AG04450 (cell line): Measurements from ENCODE around the gene POC5. TPM values are rescaled to one million over a fixed set of nuclear protein-coding genes. Genes with fewer than 3 reads are reported as not detected.

ENCODE experiments used
- CTCF ChIA-PET: fragments of 300-600, 350-600 bp; formaldehyde crosslinking; extraction: SDS; loops from one replicate; lab custom pipeline; 2022; ENCODE audit warnings: antibody characterized with exemption, inconsistent platforms; lab: Charles Lee
- POLR2A ChIA-PET: fragments of 350-600 bp; formaldehyde crosslinking; extraction: SDS; loops from one replicate; lab custom pipeline; 2021; ENCODE audit warnings: antibody characterized with exemption, inconsistent platforms; lab: Yijun Ruan, JAX
- DNase-seq: peaks from one replicate; pipeline ENCODE4 v3.0.0-alpha.2; 2011; ENCODE audit warnings: low read depth, low spot score
- H3K27ac ChIP-seq: one replicate; pipeline ENCODE4 v1.5.1; 2012; ENCODE audit warnings: low read depth, low read length, control low read depth
- H3K27me3 ChIP-seq: one replicate; pipeline ENCODE4 v1.6.0; 2012; ENCODE audit warnings: low read length; ENCODE audit not compliant: control insufficient read depth, insufficient read depth
- H3K4me3 ChIP-seq: 2 replicates; pipeline ENCODE4 v1.5.1; 2011; ENCODE audit warnings: mild to moderate bottlenecking, low read depth, low read length, control low read depth
- H3K9me3 ChIP-seq: 2 replicates; pipeline ENCODE4 v1.5.1; 2012; ENCODE audit warnings: low read length; ENCODE audit not compliant: control insufficient read depth, insufficient read depth
- polyA plus RNA-seq: library from polyadenylated mRNA; depleted of rRNA; stranded (reverse); fragments of >200 nt; gene quantifications from 2 replicates; pipeline ENCODE4 v1.2.3, GENCODE V29; 2011
- TF ChIP-seq, protein P1 (sequence below): IDR thresholded peaks from 2 replicates; pipeline ENCODE4 v1.5.1; 2011; ENCODE audit warnings: low read depth, low read length, control low read depth, inconsistent platforms

POC5 gene
- polyA plus RNA-seq, 1 experiment = 10.7 TPM

GRCh38 chr5:75656311-75657003 is 60.8 kb downstream of the POC5 start:
- no peak for DNase-seq
- Histone ChIP-seq H3K27ac (no peak overlapping the region), H3K4me3 (peak overlapping the region; percentile 63), H3K27me3 (no peaks in the 10 kb centered on the region), H3K9me3 (no peaks in the 10 kb centered on the region)
- TF ChIP-seq, protein P1, sequence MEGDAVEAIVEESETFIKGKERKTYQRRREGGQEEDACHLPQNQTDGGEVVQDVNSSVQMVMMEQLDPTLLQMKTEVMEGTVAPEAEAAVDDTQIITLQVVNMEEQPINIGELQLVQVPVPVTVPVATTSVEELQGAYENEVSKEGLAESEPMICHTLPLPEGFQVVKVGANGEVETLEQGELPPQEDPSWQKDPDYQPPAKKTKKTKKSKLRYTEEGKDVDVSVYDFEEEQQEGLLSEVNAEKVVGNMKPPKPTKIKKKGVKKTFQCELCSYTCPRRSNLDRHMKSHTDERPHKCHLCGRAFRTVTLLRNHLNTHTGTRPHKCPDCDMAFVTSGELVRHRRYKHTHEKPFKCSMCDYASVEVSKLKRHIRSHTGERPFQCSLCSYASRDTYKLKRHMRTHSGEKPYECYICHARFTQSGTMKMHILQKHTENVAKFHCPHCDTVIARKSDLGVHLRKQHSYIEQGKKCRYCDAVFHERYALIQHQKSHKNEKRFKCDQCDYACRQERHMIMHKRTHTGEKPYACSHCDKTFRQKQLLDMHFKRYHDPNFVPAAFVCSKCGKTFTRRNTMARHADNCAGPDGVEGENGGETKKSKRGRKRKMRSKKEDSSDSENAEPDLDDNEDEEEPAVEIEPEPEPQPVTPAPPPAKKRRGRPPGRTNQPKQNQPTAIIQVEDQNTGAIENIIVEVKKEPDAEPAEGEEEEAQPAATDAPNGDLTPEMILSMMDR = no peak
- ChIA-PET POLR2A (no interaction called here), CTCF (interaction anchor here (0.6 to 3.0 kb wide), 3 partner anchors 25 to 420 kb away, joined by 3 to 21 read pairs (median 4); no protein-coding TSS in a partner anchor)

GRCh38 chr5:75654693-75655295 is 62.4 kb downstream of the POC5 start:
- Histone ChIP-seq H3K9me3 (no peaks in the 10 kb centered on the region), H3K4me3 (no peak overlapping the region), H3K27me3 (no peaks in the 10 kb centered on the region), H3K27ac (no peak overlapping the region)
- TF ChIP-seq, protein P1 = no peak
- no peak for DNase-seq
- ChIA-PET CTCF (no interaction called here), POLR2A (no interaction called here)

GRCh38 chr5:75653521-75653920 is 63.7 kb downstream of the POC5 start:
- POLR2A ChIA-PET = no interaction called here
- no peak for DNase-seq
- no peaks in the 10 kb centered on the region for H3K27me3 ChIP-seq
- no peak overlapping the region for H3K27ac ChIP-seq
- no peak overlapping the region for H3K4me3 ChIP-seq
- CTCF ChIA-PET = interaction anchor here (1.1 kb wide), 1 partner anchor 27 kb away, joined by 3 read pairs; no protein-coding TSS in a partner anchor
- no peaks in the 10 kb centered on the region for H3K9me3 ChIP-seq
- TF ChIP-seq, protein P1 = no peak

- TF ChIP-seq, protein P1 = no peak
- ChIA-PET POLR2A (no interaction called here), CTCF (no interaction called here)
- Histone ChIP-seq H3K4me3 (no peak overlapping the region), H3K9me3 (no peaks in the 10 kb centered on the region), H3K27me3 (no peaks in the 10 kb centered on the region), H3K27ac (no peak overlapping the region)
- no peak for DNase-seq
These were observed 65.5 kb downstream of the POC5 start for GRCh38 chr5:75651575-75652238.

- TF ChIP-seq, protein P1 = no peak
- no peaks in the 10 kb centered on the region for H3K9me3 ChIP-seq
- DNase-seq = no peak
- H3K27me3 ChIP-seq = no peaks in the 10 kb centered on the region
- ChIA-PET CTCF (no interaction called here), POLR2A (no interaction called here)
- H3K27ac ChIP-seq = no peak overlapping the region
- H3K4me3 ChIP-seq = no peak overlapping the region
These were observed 68.5 kb downstream of the POC5 start for GRCh38 chr5:75648712-75649111.
